HuH-7 (cell line): ENCODE results near the gene SPRYD4.
A peak's percentile ranks its signal among the peaks of the same experiment; 100 is the strongest.
"Not testable (repeated sequence)": the region's sequence is repeated elsewhere in the genome, so short reads cannot be mapped to it uniquely, and the experiment has no call there.

ENCODE experiments used
- DNase-seq: peaks from one replicate; pipeline ENCODE4 v3.0.0; 2011; ENCODE audit warnings: low spot score

The SPRYD4 gene

GRCh38 chr12:56468216-56469006 lies at the start of gene SPRYD4:
Gene SPRYD4 (plus strand): TSS chr12:56468578. CDS start chr12:56468592, 14 bp downstream.
- DNase-seq = peak; percentile 87

DNA sequence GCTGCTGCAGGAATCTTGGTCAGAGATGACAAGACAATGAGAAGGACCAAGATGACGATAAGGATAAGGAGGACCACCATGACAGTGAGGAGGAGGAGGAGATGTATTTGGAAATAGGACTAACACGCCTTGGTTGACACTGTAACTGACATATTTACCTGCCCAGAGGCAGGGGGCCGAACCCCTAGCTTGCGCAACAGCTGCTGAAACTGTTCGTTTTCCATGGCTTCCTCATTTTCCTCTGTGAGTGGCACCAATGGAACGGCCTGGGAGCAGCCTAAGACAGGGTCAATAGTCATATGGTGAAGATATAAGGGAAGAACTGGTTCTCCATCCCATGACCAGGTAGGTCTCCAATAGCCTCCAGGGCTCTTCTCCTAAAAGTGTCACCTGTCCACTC lies 48.0 kb upstream of the SPRYD4 start:
- DNase-seq = no peak

- DNase-seq = no peak
Observed at GRCh38 chr12:56425193-56425592, 43.2 kb upstream of the SPRYD4 start.

DNA sequence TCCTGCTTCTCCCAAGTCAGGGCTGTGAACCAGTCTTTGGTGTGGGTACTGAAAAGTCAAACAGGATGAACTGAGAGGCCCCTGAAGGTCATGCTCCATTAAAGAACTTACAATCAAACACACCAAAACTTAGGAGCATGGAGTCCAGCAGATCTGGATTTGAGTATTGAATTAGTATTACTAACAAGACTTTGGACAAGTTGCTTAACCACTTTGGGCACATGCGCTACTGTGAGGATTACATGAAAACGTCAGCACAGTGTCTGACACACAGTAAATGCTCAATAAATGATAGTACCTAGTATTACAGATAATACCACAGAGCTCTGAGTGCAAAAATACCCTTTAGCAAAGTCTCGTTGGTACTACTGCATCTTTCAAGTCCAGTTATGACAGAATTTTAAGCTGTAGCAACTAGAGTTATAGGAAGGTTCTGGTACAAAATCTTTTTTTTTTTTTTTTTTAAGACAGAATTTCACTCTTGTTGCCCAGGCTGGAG lies 42.4 kb upstream of the SPRYD4 start:
- no peak for DNase-seq

DNA sequence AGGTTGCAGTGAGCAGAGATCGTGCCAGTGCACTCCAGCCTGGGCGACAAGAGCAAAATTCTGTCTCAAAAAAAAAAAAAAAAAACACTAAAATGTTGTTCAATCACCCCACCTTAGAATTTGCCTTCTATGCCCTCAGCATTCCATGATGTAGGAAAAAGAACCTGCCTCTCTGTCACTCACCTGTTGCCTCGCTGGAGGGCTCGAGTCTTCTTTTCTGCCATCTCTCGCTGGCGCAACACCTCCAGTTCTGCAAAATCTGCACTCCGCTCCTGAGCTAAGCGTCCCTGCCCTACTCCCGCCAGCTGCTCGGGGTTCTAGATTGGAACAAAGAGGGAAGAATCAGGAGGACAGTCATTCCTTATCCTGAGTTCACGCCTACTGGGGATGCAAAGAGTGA lies 37.1 kb upstream of the SPRYD4 start:
- DNase-seq = no peak

GRCh38 chr12:56431850-56432249 lies 36.5 kb upstream of the SPRYD4 start:
- no peak for DNase-seq

- DNase-seq = no peak
Observed at GRCh38 chr12:56434828-56435227, 33.5 kb upstream of the SPRYD4 start.

GRCh38 chr12:56437430-56438176 lies 30.8 kb upstream of the SPRYD4 start:
- no peak for DNase-seq

DNA sequence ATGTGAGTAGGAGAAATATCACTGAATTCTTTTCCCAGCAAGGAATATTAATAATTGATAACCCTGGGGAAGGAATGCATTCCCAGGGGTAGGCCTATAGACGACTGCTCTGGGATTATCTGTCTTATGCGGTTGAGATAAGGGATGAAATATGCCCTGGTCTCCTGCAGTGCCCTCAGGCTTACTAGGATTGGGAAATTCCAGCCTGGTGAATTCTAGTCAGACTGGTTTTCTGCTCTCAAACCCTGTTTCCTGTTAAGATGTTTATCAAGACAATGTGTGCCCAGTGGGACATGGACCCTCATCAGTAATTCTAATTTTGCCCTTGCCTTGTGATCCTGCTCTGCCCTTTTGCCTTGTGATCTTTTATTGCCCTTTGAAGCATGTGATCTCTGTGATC lies 25.2 kb upstream of the SPRYD4 start:
- not testable (repeated sequence) for DNase-seq

GRCh38 chr12:56448860-56449621 lies 19.3 kb upstream of the SPRYD4 start, which contains the start of gene TIMELESS:
Gene TIMELESS (minus strand): TSS chr12:56449426. CDS start chr12:56434170, 15,256 bp downstream.
- DNase-seq = peak; percentile 91

DNA sequence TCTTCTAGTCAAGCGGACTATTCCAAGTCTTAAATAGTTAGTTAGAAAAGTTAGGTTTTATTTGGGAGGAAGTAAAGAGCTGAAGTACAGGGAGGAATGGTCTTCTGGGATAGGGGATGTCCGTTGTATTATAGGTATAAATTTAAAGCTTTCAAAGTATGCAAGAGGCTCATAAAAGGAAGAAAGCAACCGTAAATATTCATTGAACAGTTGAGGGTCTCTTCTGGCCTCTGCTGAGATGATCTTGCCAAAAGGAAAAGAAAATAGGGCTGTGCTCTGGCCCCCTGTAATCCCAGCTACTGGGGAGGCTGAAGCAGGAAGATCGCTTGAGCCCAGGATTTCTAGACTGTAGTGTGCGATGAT lies 18.8 kb upstream of the SPRYD4 start:
- no peak for DNase-seq

GRCh38 chr12:56450241-56450640 lies 18.1 kb upstream of the SPRYD4 start:
- no peak for DNase-seq

GRCh38 chr12:56451147-56451546 lies 17.2 kb upstream of the SPRYD4 start:
- no peak for DNase-seq

DNA sequence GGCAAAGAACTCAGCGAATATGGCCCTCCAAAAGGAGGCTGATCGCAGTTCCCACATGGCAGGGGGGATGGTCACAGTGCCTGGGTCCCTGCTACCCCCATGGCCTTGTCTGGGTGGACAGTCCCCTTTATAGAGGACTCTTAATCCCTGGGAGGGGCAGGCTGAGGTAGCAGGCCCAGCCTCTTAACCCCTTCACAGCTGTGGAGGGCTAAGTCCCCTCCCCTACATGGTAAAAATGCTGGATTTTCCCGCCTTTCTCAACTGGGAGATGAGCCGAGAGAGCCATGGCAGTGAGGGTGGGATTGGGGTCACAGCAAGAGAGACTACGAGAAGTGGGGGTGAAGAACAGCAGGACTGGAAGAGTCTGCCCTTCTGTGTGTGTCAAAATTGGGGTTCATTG lies 13.8 kb upstream of the SPRYD4 start, which contains the start of gene MIP:
Gene MIP, minus strand, starts transcription at position 101 of the 400 bp plus-strand sequence. Its CDS starts 44 bp downstream, at position 57.
- DNase-seq = no peak

GRCh38 chr12:56457817-56458216 lies 10.6 kb upstream of the SPRYD4 start:
- DNase-seq = no peak

DNA sequence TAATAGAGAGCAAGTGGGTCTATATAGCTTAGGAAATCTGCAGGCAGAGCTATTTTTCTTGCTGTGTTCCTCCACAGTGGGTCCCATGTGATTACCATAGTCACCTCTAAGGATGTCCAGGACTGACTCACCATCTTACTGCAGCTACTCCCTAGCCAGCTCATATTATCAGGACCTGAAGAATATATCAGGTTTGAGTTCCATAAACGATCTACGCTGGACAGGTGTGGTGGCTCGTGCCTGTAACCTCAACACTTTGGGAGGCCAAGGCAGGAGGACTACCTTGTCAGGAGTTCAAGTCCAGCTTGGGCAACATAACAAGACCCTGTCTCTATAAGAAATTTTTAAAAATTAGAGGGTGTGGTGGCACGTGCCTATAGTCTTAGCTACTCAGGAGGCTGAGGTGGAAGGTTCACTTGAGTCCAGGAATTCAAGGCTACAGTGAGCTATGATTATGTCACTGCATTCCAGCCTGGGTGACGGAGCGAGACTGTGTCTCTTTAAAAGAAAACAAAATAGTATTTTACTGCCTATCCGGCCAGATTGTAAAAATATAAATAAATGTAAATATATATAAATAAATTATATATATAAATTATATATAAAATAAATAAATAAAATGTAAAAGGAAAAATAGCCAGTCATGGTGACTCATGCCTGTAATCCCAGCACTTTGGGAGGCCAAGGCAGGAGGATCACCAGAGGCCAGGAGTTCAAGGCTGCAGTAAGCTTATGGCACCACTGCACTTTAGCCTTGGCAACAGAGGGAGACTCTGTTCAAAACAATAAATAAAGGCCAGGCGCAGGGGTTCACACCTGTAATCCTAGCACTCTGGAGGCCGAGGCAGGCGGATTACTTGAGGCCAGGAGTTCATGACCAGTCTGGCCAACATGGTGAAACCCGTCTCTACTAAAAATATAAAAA lies 6.9 kb upstream of the SPRYD4 start:
- DNase-seq = no peak

- no peak for DNase-seq
Observed at GRCh38 chr12:56462565-56462964, 5.8 kb upstream of the SPRYD4 start.

DNA sequence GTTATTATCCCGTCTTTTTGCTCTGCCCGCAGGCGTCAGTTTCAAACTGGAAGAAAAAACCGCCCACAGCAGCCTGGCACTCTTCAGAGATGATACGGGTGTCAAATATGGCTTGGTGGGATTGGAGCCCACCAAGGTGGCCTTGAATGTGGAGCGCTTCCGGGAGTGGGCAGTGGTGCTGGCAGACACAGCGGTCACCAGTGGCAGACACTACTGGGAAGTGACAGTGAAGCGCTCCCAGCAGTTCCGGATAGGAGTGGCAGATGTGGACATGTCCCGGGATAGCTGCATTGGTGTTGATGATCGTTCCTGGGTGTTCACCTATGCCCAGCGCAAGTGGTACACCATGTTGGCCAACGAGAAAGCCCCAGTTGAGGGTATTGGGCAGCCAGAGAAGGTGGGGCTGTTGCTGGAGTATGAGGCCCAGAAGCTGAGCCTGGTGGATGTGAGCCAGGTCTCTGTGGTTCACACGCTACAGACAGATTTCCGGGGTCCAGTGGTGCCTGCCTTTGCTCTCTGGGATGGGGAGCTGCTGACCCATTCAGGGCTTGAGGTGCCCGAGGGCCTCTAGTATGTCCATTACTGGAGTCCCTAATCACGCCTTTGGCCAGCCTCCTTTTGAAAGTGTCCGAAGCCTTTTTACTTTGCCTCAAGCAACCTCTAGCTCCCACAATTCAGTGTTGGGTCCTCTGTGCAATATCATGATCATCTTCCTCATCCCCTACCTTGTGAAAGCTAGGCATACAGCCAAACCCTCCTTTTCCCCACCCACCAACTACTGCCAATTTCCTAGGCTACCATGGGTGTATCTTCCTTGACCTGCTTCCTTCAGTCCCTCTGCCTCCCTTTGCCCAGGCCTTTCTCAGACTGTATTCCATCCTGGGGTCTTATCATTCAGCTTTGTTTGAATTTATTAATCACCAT lies 891 bp downstream of the SPRYD4 start:
- no peak for DNase-seq

- no peak for DNase-seq
Observed at GRCh38 chr12:56474389-56474788, 6.0 kb downstream of the SPRYD4 start.

- no peak for DNase-seq
Observed at GRCh38 chr12:56476143-56476542, 7.8 kb downstream of the SPRYD4 start.
